ENCODE results near the gene GTSF1L.
"Not testable (repeated sequence)": the region's sequence is repeated elsewhere in the genome, so short reads cannot be mapped to it uniquely, and the experiment has no call there.

Gene GTSF1L

DNA sequence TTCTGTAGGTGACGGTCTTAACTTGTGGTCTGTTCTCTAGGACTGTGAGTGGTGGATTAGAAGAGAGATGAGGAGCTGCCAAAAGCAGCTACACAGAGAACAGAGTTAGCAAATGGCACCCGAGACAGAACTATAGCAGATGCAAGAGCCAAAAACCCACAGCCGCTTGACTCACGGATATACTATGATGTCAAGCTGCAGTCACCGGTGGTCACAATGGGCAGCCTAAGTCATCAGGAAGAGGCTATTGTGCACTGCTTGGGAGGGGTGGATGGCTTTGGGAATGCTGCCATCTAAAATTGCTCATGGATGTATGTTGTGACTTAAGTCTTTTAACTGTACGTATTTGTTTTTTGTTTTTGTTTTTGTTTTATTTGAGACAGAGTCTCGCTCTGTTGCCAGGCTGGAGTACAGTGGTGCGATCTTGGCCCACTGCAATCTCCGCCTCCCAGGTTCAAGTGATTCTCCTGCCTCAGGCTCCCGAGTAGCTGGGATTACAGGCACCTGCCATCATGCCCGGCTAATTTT lies at the start of gene GTSF1L:
Gene GTSF1L, minus strand, starts transcription at position 192 of the 528 bp plus-strand sequence. CDS start 308 bp downstream, outside the sequence.
- Histone ChIP-seq H3K9ac (ENCODE audit: low read length) (no peak within 1 kb of the TSS), H3K27ac (ENCODE audit: low read length) (no peak within 1 kb of the TSS), H3K4me3 (ENCODE audit: low read length) (no peak within 1 kb of the TSS), H3K4me1 (ENCODE audit: control insufficient read depth, low read depth, low read length) (no peaks in the 10 kb centered on the region), H3K36me3 (ENCODE audit: control insufficient read depth, low read depth, low read length) (no peaks in the 10 kb centered on the region), H3K9me3 (ENCODE audit: control insufficient read depth, low read depth, low read length) (no peaks in the 10 kb centered on the region), H3K27me3 (ENCODE audit: control insufficient read depth, insufficient read depth, low read length) (no peaks in the 10 kb centered on the region)

DNA sequence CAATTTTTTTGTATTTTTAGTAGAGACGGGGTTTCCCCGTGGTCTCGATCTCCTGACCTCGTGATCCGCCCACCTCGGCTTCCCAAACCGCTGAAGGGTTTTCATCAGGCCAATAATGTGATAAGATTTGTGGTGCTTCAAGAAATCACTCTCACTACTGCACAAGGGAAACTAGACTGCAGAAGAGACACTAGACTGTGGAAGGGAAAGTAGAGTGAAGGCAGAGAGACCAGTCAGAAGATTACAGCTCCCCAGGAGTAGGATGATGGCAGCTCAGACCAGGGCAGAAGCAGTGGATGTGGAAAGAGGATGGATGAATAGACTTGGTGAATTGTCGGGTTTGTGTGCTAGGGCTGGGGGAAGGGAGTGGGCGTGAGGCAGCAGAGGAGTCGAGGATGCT lies 48.0 kb upstream of the GTSF1L start:
- Histone ChIP-seq H3K4me3 (ENCODE audit: low read length) (no peak overlapping the region), H3K36me3 (ENCODE audit: control insufficient read depth, low read depth, low read length) (no peaks in the 10 kb centered on the region), H3K27me3 (ENCODE audit: control insufficient read depth, insufficient read depth, low read length) (no peaks in the 10 kb centered on the region), H3K4me1 (ENCODE audit: control insufficient read depth, low read depth, low read length) (no peaks in the 10 kb centered on the region), H3K9me3 (ENCODE audit: control insufficient read depth, low read depth, low read length) (no peaks in the 10 kb centered on the region), H3K27ac (ENCODE audit: low read length) (no peak overlapping the region), H3K9ac (ENCODE audit: low read length) (no peak overlapping the region)

DNA sequence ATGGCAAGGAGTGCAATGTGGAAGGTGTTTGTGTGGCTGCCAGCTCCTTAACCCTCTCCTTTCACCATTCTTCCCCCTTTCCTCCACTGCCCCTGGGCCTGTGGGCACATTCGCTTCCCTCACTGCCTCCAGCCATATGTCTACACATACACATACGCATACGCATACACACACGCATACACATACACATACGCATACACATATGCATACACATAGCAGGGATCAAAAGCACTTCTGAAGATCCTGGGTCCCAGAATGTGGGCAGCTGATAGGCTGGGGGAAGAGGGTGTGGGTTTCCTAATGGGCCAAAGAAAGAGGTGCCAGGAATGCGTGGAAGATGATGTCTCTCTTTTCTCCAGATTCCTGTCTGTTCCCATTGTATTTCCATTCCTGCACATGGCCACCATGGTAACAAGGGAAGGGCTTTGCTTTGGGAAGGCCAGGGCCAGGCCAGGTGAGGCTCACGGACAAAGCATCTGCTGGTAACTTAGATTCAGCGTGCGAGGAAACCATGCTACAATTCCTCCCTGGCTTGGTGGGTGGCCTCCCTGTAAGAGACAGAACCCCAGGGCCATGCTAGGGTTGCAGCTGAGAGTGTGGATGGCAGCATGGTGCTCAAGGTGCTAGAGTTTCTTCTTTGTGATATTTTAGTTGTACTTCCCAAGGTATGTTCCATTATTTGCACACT lies 44.8 kb upstream of the GTSF1L start:
- Histone ChIP-seq H3K4me3 (ENCODE audit: low read length) (no peak overlapping the region), H3K9ac (ENCODE audit: low read length) (no peak overlapping the region), H3K9me3 (ENCODE audit: control insufficient read depth, low read depth, low read length) (no peaks in the 10 kb centered on the region), H3K27me3 (ENCODE audit: control insufficient read depth, insufficient read depth, low read length) (no peaks in the 10 kb centered on the region), H3K4me1 (ENCODE audit: control insufficient read depth, low read depth, low read length) (no peaks in the 10 kb centered on the region), H3K36me3 (ENCODE audit: control insufficient read depth, low read depth, low read length) (no peaks in the 10 kb centered on the region), H3K27ac (ENCODE audit: low read length) (no peak overlapping the region)

DNA sequence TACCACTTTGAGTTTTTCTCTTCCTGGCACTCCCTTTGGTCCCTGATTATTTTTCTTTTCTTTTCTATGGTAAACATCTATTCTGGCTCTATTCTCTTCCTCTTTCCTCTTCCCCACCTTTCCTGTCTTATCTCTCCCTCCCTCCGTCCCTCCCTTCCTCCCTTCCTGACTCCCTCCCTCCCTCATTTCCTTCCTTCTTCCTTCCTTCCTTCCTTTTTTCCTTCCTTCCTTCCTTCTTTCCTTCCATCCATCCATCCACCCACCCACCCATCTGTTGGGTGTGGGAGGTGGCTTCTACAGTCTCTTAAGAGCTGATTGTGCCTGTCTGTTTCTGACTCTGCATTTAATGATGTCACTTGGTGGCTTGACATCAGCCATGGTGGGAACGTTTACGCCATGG lies 43.5 kb upstream of the GTSF1L start:
- H3K27ac ChIP-seq (ENCODE audit: low read length), result no peak overlapping the region
- peaks cover 7% of the 10 kb centered on the region for H3K4me1 ChIP-seq (ENCODE audit: control insufficient read depth, low read depth, low read length)

DNA sequence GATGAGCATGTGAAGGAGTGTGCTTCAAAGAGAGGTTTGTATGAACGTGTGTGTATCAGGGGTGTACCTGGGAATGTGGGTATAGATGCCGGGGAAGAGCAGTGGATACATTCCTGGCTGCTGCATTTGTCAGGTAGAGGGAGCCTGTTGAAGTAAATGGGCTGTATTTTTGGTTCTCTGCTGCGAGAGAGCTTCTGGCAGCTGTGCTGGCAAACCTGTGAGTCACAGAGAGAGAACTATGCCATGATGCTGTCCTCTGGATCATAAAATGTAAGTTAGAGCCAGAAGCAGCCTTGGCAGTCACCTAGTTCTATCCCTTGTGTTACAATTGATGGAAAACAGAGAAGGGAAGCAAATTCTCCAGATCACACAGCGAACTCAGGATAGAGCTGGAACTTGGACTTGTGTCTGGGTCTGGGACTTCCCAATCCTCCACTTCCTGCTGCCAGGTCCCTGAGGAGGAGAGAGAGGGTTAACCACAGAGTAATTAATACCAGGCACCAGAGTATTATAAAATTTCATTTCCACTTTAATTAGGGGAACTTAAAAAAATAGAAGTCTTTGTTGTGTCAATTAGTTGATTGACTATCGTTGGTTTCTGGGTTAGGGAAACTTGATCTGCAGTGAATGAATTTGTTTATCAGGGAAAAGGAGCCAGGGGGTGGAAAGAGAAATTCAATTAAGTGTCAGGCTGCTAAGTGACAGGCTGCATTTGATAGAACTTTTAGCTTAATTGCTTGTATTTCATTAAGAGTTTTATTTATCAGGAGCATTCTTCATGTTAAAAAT lies 41.1 kb upstream of the GTSF1L start:
- Histone ChIP-seq H3K9me3 (ENCODE audit: control insufficient read depth, low read depth, low read length) (no peaks in the 10 kb centered on the region), H3K9ac (ENCODE audit: low read length) (no peak overlapping the region), H3K27me3 (ENCODE audit: control insufficient read depth, insufficient read depth, low read length) (no peaks in the 10 kb centered on the region), H3K27ac (ENCODE audit: low read length) (no peak overlapping the region), H3K4me1 (ENCODE audit: control insufficient read depth, low read depth, low read length) (peaks cover 7% of the 10 kb centered on the region), H3K4me3 (ENCODE audit: low read length) (no peak overlapping the region), H3K36me3 (ENCODE audit: control insufficient read depth, low read depth, low read length) (no peaks in the 10 kb centered on the region)

More for the DNA sequence above, 43.5 kb upstream of the GTSF1L start:
- no peaks in the 10 kb centered on the region for H3K36me3 ChIP-seq (ENCODE audit: control insufficient read depth, low read depth, low read length)
- no peaks in the 10 kb centered on the region for H3K9me3 ChIP-seq (ENCODE audit: control insufficient read depth, low read depth, low read length)
- H3K27me3 ChIP-seq (ENCODE audit: control insufficient read depth, insufficient read depth, low read length), result no peaks in the 10 kb centered on the region
- no peak overlapping the region for H3K9ac ChIP-seq (ENCODE audit: low read length)
- no peak overlapping the region for H3K4me3 ChIP-seq (ENCODE audit: low read length)

DNA sequence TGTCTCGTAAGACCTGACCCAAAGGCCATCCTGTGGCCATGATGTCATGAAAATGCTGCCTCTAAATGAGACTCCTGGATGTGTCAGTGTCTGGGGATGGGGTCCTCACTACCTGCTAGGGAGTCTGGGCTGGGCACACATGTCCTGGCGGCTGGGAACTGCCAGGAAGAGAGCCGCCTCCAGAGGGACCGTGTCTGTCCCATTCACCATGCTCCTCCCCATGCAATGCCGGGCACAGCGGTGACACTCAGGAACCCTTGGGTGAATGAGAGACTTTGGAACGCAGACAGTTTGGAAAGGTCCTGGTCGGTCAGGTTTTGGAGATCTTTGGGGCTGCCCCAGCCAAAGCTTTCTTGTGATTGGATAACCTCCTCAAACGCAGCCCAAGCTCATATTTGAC lies 40.1 kb upstream of the GTSF1L start:
- Histone ChIP-seq H3K27me3 (ENCODE audit: control insufficient read depth, insufficient read depth, low read length) (no peaks in the 10 kb centered on the region), H3K4me3 (ENCODE audit: low read length) (no peak overlapping the region), H3K9ac (ENCODE audit: low read length) (no peak overlapping the region), H3K4me1 (ENCODE audit: control insufficient read depth, low read depth, low read length) (peaks cover 7% of the 10 kb centered on the region), H3K9me3 (ENCODE audit: control insufficient read depth, low read depth, low read length) (no peaks in the 10 kb centered on the region), H3K36me3 (ENCODE audit: control insufficient read depth, low read depth, low read length) (no peaks in the 10 kb centered on the region), H3K27ac (ENCODE audit: low read length) (no peak overlapping the region)

DNA sequence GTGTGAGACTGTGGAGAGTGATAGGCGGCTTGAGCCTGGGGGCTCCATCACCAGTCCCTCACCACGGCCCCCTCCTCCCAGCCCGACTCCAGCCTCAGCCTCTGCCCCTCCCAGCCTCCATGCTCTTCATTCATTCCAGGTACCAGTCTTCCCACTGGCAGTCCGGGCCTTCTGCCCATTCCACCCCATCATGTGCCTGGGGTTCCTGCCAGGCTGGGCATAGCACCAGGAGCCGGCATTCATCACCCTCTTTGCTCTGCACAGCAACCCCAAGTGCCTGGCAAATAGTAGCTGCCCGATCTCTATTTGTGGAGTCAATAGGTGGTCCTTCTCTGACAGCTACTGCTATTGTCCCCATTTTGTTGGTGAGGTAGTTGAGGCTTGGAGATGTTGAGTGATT lies 39.6 kb upstream of the GTSF1L start:
- no peak overlapping the region for H3K27ac ChIP-seq (ENCODE audit: low read length)
- no peak overlapping the region for H3K4me3 ChIP-seq (ENCODE audit: low read length)
- no peaks in the 10 kb centered on the region for H3K27me3 ChIP-seq (ENCODE audit: control insufficient read depth, insufficient read depth, low read length)
- peaks cover 7% of the 10 kb centered on the region for H3K4me1 ChIP-seq (ENCODE audit: control insufficient read depth, low read depth, low read length)
- H3K9me3 ChIP-seq (ENCODE audit: control insufficient read depth, low read depth, low read length), result no peaks in the 10 kb centered on the region
- no peaks in the 10 kb centered on the region for H3K36me3 ChIP-seq (ENCODE audit: control insufficient read depth, low read depth, low read length)
- no peak overlapping the region for H3K9ac ChIP-seq (ENCODE audit: low read length)

DNA sequence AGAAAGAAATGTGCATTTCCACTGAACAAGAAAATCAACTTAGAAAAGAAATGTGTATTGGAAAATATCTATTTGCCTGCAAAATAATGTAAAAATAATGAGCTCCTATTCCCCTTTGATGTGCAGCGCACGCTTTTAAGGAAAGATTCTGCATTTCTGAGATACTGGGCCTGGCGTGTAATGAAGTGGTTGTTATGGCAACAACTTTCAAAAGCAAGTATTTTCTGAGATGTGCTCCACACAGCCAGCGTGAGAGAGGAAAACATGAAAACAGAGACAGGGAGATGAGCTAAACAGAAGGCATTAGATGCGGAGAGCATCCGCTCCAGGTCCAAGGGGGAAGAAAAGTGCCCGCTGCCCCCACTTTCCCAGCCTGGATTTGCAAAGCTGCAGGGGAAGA lies 39.1 kb upstream of the GTSF1L start:
- Histone ChIP-seq H3K9me3 (ENCODE audit: control insufficient read depth, low read depth, low read length) (no peaks in the 10 kb centered on the region), H3K27ac (ENCODE audit: low read length) (no peak overlapping the region), H3K36me3 (ENCODE audit: control insufficient read depth, low read depth, low read length) (no peaks in the 10 kb centered on the region), H3K4me3 (ENCODE audit: low read length) (no peak overlapping the region), H3K4me1 (ENCODE audit: control insufficient read depth, low read depth, low read length) (peaks cover 7% of the 10 kb centered on the region), H3K27me3 (ENCODE audit: control insufficient read depth, insufficient read depth, low read length) (no peaks in the 10 kb centered on the region), H3K9ac (ENCODE audit: low read length) (no peak overlapping the region)

DNA sequence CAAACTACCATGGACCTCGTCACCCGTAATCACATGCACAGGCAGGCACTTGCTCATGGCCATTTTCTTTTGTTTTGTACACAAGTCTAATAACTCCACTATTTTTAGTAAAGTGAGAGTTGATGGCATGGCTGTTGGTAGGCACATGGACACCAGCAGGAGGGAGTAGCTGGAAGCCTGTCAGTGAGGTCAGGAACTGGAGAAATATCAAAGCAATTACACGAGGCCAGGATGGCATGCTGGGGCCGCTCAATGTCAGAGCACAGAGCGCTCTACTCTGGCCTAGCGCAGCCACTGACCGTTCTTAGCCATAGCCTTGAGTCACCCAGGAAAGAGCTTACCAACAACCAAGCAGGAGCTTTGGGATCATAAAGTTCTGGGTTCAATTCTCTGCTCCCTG lies 36.1 kb upstream of the GTSF1L start:
- no peaks in the 10 kb centered on the region for H3K36me3 ChIP-seq (ENCODE audit: control insufficient read depth, low read depth, low read length)
- peaks cover 7% of the 10 kb centered on the region for H3K4me1 ChIP-seq (ENCODE audit: control insufficient read depth, low read depth, low read length)
- H3K9me3 ChIP-seq (ENCODE audit: control insufficient read depth, low read depth, low read length), result no peaks in the 10 kb centered on the region
- H3K9ac ChIP-seq (ENCODE audit: low read length), result no peak overlapping the region
- H3K27me3 ChIP-seq (ENCODE audit: control insufficient read depth, insufficient read depth, low read length), result no peaks in the 10 kb centered on the region
- no peak overlapping the region for H3K27ac ChIP-seq (ENCODE audit: low read length)
- H3K4me3 ChIP-seq (ENCODE audit: low read length), result no peak overlapping the region

DNA sequence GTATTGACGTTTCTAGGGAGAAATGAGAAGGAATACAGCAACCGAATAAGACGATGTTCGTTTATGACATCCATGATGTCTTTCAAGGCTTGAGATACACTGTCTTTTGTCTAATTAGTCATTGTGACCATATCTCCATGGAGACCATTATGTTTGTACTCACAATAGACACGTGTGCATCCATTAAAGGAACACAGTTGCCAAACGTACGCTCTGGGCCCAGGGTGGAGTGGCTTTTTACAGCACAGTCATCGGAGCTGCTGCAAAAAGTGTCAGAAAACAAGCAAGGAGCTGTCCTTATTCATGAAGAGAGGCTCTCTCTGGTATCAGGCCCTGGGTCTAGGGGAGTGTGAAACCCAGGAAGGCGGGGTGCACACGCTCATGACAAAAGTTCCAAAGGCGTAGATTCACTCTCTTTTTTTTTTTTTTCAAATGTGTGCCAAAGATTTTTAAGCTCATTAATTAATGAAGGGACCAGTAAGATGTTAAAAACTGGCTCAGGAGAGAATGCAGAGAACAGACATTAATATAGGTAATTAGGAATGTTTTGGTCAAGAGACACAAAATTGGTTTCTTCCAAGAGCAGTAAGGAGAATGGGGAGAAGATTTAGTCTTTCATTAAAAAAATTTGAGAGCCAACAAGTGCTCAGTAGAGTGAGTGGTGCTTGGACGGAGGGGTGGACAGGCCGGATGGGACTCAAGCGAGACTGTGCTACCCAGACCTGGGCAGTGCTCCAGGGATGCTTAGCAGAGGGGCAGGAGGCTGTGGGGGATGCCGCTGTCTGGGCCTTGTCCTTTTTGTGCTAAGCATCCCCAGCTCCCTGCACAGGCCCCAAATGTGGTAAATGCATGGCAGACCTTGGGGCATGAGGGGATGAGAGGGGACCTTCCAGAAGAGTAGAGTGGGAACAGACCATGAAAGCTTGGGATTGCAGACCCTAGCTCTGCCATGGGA lies 34.9 kb upstream of the GTSF1L start:
- Histone ChIP-seq H3K36me3 (ENCODE audit: control insufficient read depth, low read depth, low read length) (no peaks in the 10 kb centered on the region), H3K9ac (ENCODE audit: low read length) (no peak overlapping the region), H3K4me3 (ENCODE audit: low read length) (no peak overlapping the region), H3K9me3 (ENCODE audit: control insufficient read depth, low read depth, low read length) (no peaks in the 10 kb centered on the region), H3K27me3 (ENCODE audit: control insufficient read depth, insufficient read depth, low read length) (no peaks in the 10 kb centered on the region), H3K27ac (ENCODE audit: low read length) (no peak overlapping the region), H3K4me1 (ENCODE audit: control insufficient read depth, low read depth, low read length) (peaks cover 7% of the 10 kb centered on the region)

DNA sequence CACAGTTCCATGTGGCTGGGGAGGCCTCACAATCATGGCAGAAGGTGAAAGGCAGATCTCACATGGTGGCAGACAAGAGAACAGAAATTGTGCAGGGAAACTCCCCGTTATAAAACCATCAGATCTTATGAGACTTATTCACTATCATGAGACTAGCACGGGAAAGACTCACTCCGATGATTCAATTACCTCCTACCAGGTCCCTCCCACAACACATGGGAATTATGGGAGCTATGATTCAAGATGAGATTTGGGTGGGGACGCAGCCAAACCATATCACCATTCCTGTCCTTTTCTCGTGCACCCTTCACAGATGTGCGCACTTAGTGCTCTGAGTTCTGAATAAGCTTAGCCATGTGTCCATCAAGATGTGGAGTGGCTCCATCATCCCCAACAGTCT lies 31.1 kb upstream of the GTSF1L start:
- not testable (repeated sequence) for H3K9ac ChIP-seq (ENCODE audit: low read length); H3K4me1 ChIP-seq (ENCODE audit: control insufficient read depth, low read depth, low read length); H3K9me3 ChIP-seq (ENCODE audit: control insufficient read depth, low read depth, low read length); H3K4me3 ChIP-seq (ENCODE audit: low read length); H3K27me3 ChIP-seq (ENCODE audit: control insufficient read depth, insufficient read depth, low read length); H3K27ac ChIP-seq (ENCODE audit: low read length); H3K36me3 ChIP-seq (ENCODE audit: control insufficient read depth, low read depth, low read length)

Measured in iPS-18a (cell line).